ENCODE results near the gene PTPRG. TPM values are rescaled to one million over a fixed set of nuclear protein-coding genes. Genes with fewer than 3 reads are reported as not detected.

Gene PTPRG
- total and polyA plus RNA-seq, 2 of the 13 experiments (the other 11 are each of a cell fraction or from before 2014, with no cell fraction given), result 8.0 to 25.3 TPM

DNA sequence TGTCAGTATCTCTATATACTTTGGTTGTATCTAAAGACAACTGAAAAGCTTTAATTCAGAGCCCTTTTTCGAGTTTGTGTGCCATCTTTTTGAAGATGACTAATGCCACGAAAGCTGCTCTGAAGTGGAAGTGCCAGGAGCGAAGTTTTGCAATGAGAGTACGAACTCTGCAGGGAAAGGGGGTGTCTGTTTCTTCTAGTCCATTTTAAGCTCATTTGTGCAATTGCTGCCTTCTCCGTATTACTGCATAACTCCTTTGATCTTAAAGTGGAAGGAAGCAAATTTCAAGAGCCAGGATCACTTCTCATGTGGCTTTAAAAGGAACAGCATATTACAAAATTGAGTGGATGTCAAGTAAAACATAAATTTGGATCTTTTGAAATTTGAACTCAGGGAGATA, 566.7 kb downstream of the PTPRG start:
- ATAC-seq (no peak), FAIRE-seq (no peak), DNase-seq (ENCODE audit: low spot score) (no peak)
- in situ Hi-C loops (cut with HindIII; ENCODE audit: extremely low pct_ligation_motif_present, low pct_unique_long_range_greater_than_20kb) (no loop called here), intact Hi-C loops (cut with micrococcal nuclease; ENCODE audit: unreplicated experiment) (no loop called here)
- TF ChIP-seq HNRNPLL (IDR thresholded peaks at IDR 0.05; ENCODE audit: low read depth, low read length, poor library complexity, severe bottlenecking) (no peak), NFKB2 (CRISPR knock-in tag; IDR thresholded peaks at IDR 0.05; ENCODE audit: borderline replicate concordance) (no peak), ZNF274 (CRISPR knock-in tag; IDR thresholded peaks at IDR 0.05) (no peak)
- no peaks in the 10 kb centered on the region for H3K27me3 ChIP-seq (ENCODE audit: control insufficient read depth in 1 of 2, insufficient read depth in 2 of 2, low read length in 2 of 2)
- ChIA-PET CTCF (ENCODE audit: low intra/inter-chr PET ratio, low total read pairs) (no interaction called here), POLR2A (no interaction called here)
- H3K9me3 ChIP-seq (ENCODE audit: low read length), result no peaks in the 10 kb centered on the region
- 95% methylated on average over 5 of the region's 5 CpGs for WGBS (ENCODE audit: low lambda C conversion rate)
- no peaks in the 10 kb centered on the region for H4K20me1 ChIP-seq (ENCODE audit: insufficient read depth, low read length)
- H3K79me2 ChIP-seq (ENCODE audit: insufficient read depth, low read length), result no peaks in the 10 kb centered on the region
- no peak overlapping the region for H3K9ac ChIP-seq (ENCODE audit: insufficient read depth, low read depth, low read length)
- no peak overlapping the region for H3K4me2 ChIP-seq (ENCODE audit: low read depth, low read length)
- no peak overlapping the region for H3K4me3 ChIP-seq (replicated peaks in 1 of 3; ENCODE audit: insufficient read depth in 1 of 3, low read depth in 2 of 3, low read length in 3 of 3)
- H3K36me3 ChIP-seq (replicated peaks in 1 of 2; ENCODE audit: control insufficient read depth in 1 of 2, insufficient read depth in 2 of 2, low read length in 2 of 2), result no peaks in the 10 kb centered on the region
- H2AFZ ChIP-seq (ENCODE audit: low read length), result no peak overlapping the region
- no TSS peak for BruUV-seq (replicated peaks)
- H3K4me1 ChIP-seq (ENCODE audit: insufficient read depth, low read length), result no peaks in the 10 kb centered on the region
- H3K27ac ChIP-seq (ENCODE audit: extremely low read length, insufficient read depth, low read length), result no peak overlapping the region

DNA sequence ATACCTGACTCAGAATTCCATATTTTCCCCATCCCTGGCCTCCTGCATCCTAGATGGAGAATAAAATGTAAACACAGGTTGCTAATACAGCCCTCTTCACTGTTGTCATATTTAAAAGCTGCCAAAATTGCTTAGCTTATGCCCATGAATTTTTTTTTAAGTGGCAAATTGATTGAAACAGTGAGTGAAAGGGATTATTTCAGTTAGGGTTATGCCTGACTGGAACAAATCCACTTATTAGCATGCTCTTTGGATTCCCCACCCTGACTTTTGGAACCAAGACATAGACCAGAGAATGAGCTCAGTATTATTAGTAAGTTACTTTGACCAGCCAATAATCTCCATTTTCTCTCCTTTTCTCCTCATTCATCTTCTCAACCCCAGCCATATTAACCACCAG, 567.3 kb downstream of the PTPRG start:
- no TSS peak for BruUV-seq (replicated peaks)
- Histone ChIP-seq H3K27me3 (ENCODE audit: control insufficient read depth in 1 of 2, insufficient read depth in 2 of 2, low read length in 2 of 2) (no peaks in the 10 kb centered on the region), H4K20me1 (ENCODE audit: insufficient read depth, low read length) (no peaks in the 10 kb centered on the region), H3K4me1 (ENCODE audit: insufficient read depth, low read length) (no peaks in the 10 kb centered on the region), H3K9me3 (ENCODE audit: low read length) (no peaks in the 10 kb centered on the region), H3K4me3 (replicated peaks in 1 of 3; ENCODE audit: insufficient read depth in 1 of 3, low read depth in 2 of 3, low read length in 3 of 3) (no peak overlapping the region), H3K79me2 (ENCODE audit: insufficient read depth, low read length) (no peaks in the 10 kb centered on the region), H3K27ac (ENCODE audit: extremely low read length, insufficient read depth, low read length) (no peak overlapping the region), H3K36me3 (replicated peaks in 1 of 2; ENCODE audit: control insufficient read depth in 1 of 2, insufficient read depth in 2 of 2, low read length in 2 of 2) (no peaks in the 10 kb centered on the region), H3K4me2 (ENCODE audit: low read depth, low read length) (no peak overlapping the region), H2AFZ (ENCODE audit: low read length) (no peak overlapping the region), H3K9ac (ENCODE audit: insufficient read depth, low read depth, low read length) (no peak overlapping the region)
- FAIRE-seq (no peak), ATAC-seq (no peak), DNase-seq (ENCODE audit: low spot score) (no peak)
- intact Hi-C loops (cut with micrococcal nuclease; ENCODE audit: unreplicated experiment) (no loop called here), in situ Hi-C loops (cut with HindIII; ENCODE audit: extremely low pct_ligation_motif_present, low pct_unique_long_range_greater_than_20kb) (no loop called here)
- POLR2A ChIA-PET, result no interaction called here
- TF ChIP-seq FOXM1 (CRISPR knock-in tag; IDR thresholded peaks at IDR 0.05) (no peak), ZNF782 (CRISPR knock-in tag; IDR thresholded peaks at IDR 0.05; ENCODE audit: borderline replicate concordance) (no peak), NAIF1 (CRISPR knock-in tag; IDR thresholded peaks at IDR 0.05; ENCODE audit: borderline replicate concordance) (no peak), GLI4 (CRISPR knock-in tag; IDR thresholded peaks at IDR 0.05; ENCODE audit: borderline replicate concordance) (no peak)
- TF ChIP-seq, protein P1, sequence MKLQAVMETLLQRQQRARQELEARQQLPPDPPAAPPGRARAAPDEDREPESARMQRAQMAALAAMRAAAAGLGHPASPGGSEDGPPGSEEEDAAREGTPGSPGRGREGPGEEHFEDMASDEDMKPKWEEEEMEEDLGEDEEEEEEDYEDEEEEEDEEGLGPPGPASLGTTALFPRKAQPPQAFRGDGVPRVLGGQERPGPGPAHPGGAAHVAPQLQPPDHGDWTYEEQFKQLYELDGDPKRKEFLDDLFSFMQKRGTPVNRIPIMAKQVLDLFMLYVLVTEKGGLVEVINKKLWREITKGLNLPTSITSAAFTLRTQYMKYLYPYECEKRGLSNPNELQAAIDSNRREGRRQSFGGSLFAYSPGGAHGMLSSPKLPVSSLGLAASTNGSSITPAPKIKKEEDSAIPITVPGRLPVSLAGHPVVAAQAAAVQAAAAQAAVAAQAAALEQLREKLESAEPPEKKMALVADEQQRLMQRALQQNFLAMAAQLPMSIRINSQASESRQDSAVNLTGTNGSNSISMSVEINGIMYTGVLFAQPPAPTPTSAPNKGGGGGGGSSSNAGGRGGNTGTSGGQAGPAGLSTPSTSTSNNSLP (IDR thresholded peaks at IDR 0.05; ENCODE audit: low read depth, low read length), result no peak
- TF ChIP-seq, protein P2, sequence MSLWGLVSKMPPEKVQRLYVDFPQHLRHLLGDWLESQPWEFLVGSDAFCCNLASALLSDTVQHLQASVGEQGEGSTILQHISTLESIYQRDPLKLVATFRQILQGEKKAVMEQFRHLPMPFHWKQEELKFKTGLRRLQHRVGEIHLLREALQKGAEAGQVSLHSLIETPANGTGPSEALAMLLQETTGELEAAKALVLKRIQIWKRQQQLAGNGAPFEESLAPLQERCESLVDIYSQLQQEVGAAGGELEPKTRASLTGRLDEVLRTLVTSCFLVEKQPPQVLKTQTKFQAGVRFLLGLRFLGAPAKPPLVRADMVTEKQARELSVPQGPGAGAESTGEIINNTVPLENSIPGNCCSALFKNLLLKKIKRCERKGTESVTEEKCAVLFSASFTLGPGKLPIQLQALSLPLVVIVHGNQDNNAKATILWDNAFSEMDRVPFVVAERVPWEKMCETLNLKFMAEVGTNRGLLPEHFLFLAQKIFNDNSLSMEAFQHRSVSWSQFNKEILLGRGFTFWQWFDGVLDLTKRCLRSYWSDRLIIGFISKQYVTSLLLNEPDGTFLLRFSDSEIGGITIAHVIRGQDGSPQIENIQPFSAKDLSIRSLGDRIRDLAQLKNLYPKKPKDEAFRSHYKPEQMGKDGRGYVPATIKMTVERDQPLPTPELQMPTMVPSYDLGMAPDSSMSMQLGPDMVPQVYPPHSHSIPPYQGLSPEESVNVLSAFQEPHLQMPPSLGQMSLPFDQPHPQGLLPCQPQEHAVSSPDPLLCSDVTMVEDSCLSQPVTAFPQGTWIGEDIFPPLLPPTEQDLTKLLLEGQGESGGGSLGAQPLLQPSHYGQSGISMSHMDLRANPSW (CRISPR knock-in tag; IDR thresholded peaks at IDR 0.05; ENCODE audit: borderline replicate concordance), result no peak
- CTCF ChIA-PET (ENCODE audit: low intra/inter-chr PET ratio, low total read pairs), result no interaction called here

Data from HepG2 (cell line).